Ectodermal cell (in vitro differentiated cells): Measurements from ENCODE around the gene XCR1.

Experiments used
- H3K27ac ChIP-seq: 2 replicates; pipeline ENCODE4 v1.7.0; 2013; ENCODE audit warnings: mild to moderate bottlenecking, low read depth, low read length; ENCODE audit not compliant: insufficient read depth, poor library complexity, severe bottlenecking
- H3K27me3 ChIP-seq: 2 replicates; pipeline ENCODE4 v1.7.0; 2013; ENCODE audit warnings: mild to moderate bottlenecking, low read length; ENCODE audit not compliant: insufficient read depth, control insufficient read depth, poor library complexity, severe bottlenecking
- H3K36me3 ChIP-seq: one replicate; pipeline ENCODE4 v1.7.0; 2013; ENCODE audit warnings: low read length; ENCODE audit not compliant: control insufficient read depth, insufficient read depth
- H3K4me1 ChIP-seq: one replicate; pipeline ENCODE4 v1.7.0; 2013; ENCODE audit warnings: low read length; ENCODE audit not compliant: control insufficient read depth, insufficient read depth
- H3K4me3 ChIP-seq: 2 replicates; pipeline ENCODE4 v1.7.0; 2013; ENCODE audit warnings: low read depth, low read length, control low read depth; ENCODE audit not compliant: insufficient read depth
- H3K9me3 ChIP-seq: 2 replicates; pipeline ENCODE4 v1.7.0; 2013; ENCODE audit warnings: mild to moderate bottlenecking, low read length, moderate library complexity; ENCODE audit not compliant: control insufficient read depth
- WGBS, 2 experiments: methylation state at CpG; one replicate each; pipeline ENCODE4 v1.1.7; 2013; ENCODE audit warnings: missing lambda C conversion rate in 2 of 2; 5-methylcytosine and 5-hydroxymethylcytosine counted together

Gene XCR1

GRCh38 chr3:45976191-45977091 is 50.8 kb downstream of the XCR1 start:
- no peaks in the 10 kb centered on the region for H3K27me3 ChIP-seq
- no peak overlapping the region for H3K27ac ChIP-seq
- H3K4me3 ChIP-seq, result no peak overlapping the region
- H3K36me3 ChIP-seq, result peaks cover 21% of the 10 kb centered on the region
- 94 to 96% methylated on average over 6 of the region's 6 CpGs for WGBS, 2 experiments
- no peaks in the 10 kb centered on the region for H3K4me1 ChIP-seq
- H3K9me3 ChIP-seq, result no peaks in the 10 kb centered on the region

- 93 to 96% methylated on average over 5 of the region's 5 CpGs for WGBS, 2 experiments
- H3K27ac ChIP-seq, result no peak overlapping the region
- H3K4me1 ChIP-seq, result no peaks in the 10 kb centered on the region
- H3K9me3 ChIP-seq, result no peaks in the 10 kb centered on the region
- H3K36me3 ChIP-seq, result peaks cover 14% of the 10 kb centered on the region
- no peaks in the 10 kb centered on the region for H3K27me3 ChIP-seq
- H3K4me3 ChIP-seq, result no peak overlapping the region
These were observed 51.6 kb downstream of the XCR1 start for GRCh38 chr3:45975686-45976085.

- no peaks in the 10 kb centered on the region for H3K4me1 ChIP-seq
- no peaks in the 10 kb centered on the region for H3K27me3 ChIP-seq
- H3K4me3 ChIP-seq, result no peak overlapping the region
- 74 to 83% methylated on average over 4 of the region's 4 CpGs for WGBS, 2 experiments
- no peaks in the 10 kb centered on the region for H3K9me3 ChIP-seq
- peaks cover 12% of the 10 kb centered on the region for H3K36me3 ChIP-seq
- no peak overlapping the region for H3K27ac ChIP-seq
These were observed 52.6 kb downstream of the XCR1 start for GRCh38 chr3:45974686-45975085.

DNA sequence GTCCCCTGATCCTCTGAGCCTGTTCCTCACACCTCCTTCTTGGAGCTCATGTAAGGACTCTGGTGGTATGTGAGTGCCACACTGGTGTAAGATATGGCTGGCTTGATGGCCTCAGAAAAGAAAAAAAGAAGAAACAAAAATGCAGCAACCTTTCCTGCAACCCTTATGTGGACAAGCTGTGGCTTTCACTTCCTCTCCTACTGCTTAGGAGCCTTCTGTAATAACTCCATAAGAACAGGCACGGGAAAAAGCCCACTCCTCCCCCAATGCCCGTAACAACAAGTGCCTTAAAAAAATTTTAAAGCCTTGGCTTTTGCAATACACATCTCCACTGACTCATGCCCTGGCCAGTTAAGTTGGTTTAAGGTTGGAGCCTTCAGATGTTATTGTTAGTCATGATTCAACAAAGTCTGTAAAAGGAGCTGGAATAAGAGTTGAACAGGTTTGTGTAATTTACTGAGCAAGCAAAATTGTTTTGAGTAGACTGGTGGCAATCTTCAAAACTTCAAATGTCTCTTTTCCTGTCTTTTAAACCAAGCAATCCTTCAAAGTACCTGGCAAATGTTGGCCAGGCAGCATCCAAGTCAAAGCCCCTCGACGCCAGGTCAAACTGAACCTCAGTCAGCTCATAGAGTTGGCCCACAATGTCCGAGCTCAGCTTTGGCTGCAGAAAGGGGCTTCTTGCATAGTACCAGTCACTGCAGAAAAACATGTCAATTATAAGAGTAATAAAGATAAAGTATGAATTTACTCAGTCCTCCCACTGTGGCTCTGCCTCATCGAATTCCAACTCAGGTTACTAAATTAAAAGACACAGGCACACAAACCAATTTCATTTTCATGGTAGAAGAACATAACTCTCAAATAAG is 54.5 kb downstream of the XCR1 start:
- Histone ChIP-seq H3K9me3 (no peaks in the 10 kb centered on the region), H3K27me3 (no peaks in the 10 kb centered on the region), H3K4me3 (no peak overlapping the region), H3K36me3 (peaks cover 8% of the 10 kb centered on the region), H3K27ac (no peak overlapping the region), H3K4me1 (no peaks in the 10 kb centered on the region)
- WGBS, 2 experiments, result 92 to 95% methylated on average over 6 of the region's 6 CpGs

DNA sequence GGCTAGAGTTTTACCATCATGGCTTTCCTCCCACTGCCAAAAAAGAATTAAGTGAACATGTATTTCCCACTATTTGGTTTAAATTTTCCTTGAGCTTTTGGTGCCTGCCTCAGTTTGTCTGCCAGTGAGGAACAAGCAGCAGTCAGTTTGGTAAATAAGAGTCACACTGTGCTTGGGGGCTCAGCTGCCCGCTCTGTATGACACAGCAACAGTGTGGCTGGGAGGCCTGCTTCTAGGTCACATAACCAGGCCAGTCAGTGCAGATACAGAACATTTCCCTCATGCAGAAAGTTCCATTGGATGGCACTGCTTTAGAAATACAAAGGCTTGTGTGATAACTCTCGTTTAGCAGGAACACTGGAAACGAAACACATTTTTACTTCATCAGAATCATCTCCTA is 57.3 kb downstream of the XCR1 start:
- Histone ChIP-seq H3K27ac (no peak overlapping the region), H3K27me3 (no peaks in the 10 kb centered on the region), H3K36me3 (peaks cover 21% of the 10 kb centered on the region), H3K9me3 (no peaks in the 10 kb centered on the region), H3K4me3 (no peak overlapping the region), H3K4me1 (no peaks in the 10 kb centered on the region)
- 93 to 96% methylated on average over 3 of the region's 3 CpGs for WGBS, 2 experiments

DNA sequence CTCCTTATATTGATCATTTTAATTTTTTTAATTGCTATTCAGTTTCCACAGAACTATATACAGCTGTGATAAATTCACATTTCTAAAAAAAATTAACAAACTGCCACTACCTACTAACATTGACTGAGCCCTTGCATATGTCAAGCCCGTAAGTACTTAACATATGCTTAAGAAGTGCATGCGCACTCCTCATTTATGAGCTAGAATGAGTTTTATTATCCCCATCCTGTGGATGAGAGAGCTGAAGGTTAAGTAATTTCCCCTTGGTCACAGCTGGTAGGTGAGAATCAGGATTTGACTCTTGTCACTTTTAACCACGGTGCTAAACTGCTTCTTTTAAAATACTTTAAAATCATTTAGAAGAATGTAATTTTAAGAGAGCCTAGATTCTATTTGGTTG is 58.2 kb downstream of the XCR1 start:
- no peaks in the 10 kb centered on the region for H3K27me3 ChIP-seq
- H3K4me3 ChIP-seq, result no peak overlapping the region
- H3K36me3 ChIP-seq, result peaks cover 29% of the 10 kb centered on the region
- WGBS, 2 experiments, result 95 to 96% methylated on average over 2 to 3 of the region's 3 CpGs
- no peak overlapping the region for H3K27ac ChIP-seq
- H3K4me1 ChIP-seq, result no peaks in the 10 kb centered on the region
- H3K9me3 ChIP-seq, result no peaks in the 10 kb centered on the region

DNA sequence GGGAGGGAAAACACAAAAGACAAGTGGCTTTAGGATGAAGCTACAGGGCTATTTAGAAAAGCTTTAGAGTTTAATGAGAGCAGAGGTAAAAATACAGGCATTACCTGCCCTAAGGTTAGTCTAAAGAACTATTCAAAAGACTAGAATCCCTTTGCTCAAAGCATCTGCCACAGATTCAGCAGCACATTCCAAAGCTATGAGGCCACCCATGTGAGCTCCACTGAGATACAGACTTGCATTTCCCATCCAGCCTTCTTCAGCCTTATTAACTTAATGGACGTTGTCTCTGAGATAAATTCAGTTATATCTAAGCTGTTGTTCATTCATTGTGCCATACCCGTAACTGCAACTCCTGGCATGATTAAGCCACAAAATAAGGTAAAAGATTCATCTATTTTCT is 58.6 kb downstream of the XCR1 start:
- H3K4me3 ChIP-seq, result no peak overlapping the region
- no peaks in the 10 kb centered on the region for H3K9me3 ChIP-seq
- H3K36me3 ChIP-seq, result peaks cover 29% of the 10 kb centered on the region
- no peaks in the 10 kb centered on the region for H3K27me3 ChIP-seq
- WGBS, 2 experiments, result 94 to 95% methylated on average over 2 of the region's 2 CpGs
- no peaks in the 10 kb centered on the region for H3K4me1 ChIP-seq
- H3K27ac ChIP-seq, result no peak overlapping the region

DNA sequence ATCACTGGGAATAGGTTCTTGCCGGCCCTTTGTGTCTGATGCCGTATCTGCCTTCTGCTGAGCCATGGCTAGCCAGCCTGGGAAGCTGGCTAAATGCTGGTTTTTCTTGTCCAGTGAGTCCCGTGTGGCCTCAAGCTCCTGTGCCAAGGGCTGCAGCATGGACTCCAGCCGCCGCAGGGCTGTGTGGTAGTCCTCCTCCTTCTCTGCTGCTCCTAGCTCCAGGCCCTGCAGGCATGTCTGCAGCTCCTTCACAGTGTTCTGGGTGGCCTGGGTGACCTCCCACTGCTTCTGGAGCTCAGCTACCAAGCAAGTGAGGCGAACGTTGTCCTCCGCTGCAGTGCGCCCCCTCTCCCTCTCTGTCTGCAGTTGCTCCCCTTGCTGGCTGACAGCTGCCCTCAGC is 59.1 kb downstream of the XCR1 start:
- Histone ChIP-seq H3K9me3 (no peaks in the 10 kb centered on the region), H3K36me3 (peaks cover 34% of the 10 kb centered on the region), H3K4me3 (no peak overlapping the region), H3K27me3 (no peaks in the 10 kb centered on the region), H3K27ac (no peak overlapping the region), H3K4me1 (no peaks in the 10 kb centered on the region)
- WGBS, 2 experiments, result 93 to 94% methylated on average over 9 of the region's 9 CpGs

- Histone ChIP-seq H3K9me3 (no peaks in the 10 kb centered on the region), H3K36me3 (peaks cover 37% of the 10 kb centered on the region), H3K27me3 (no peaks in the 10 kb centered on the region), H3K4me3 (no peak overlapping the region), H3K4me1 (no peaks in the 10 kb centered on the region), H3K27ac (no peak overlapping the region)
- whole genome bisulfite sequencing, 2 experiments, result 92 to 93% methylated on average over 8 of the region's 8 CpGs
These were observed 59.6 kb downstream of the XCR1 start for GRCh38 chr3:45967724-45968123.
